GM20431 (cell line): ENCODE results near the gene COX5B.

ENCODE experiments used
- in situ Hi-C: fragments of 300-500 bp; cut with MseI, MboI; formaldehyde crosslinking; loops from one replicate; pipeline ENCODE4 v1.15.0; 2020; ENCODE audit warnings: low sequenced_read_pairs; ENCODE audit not compliant: unreplicated experiment

The COX5B gene

DNA sequence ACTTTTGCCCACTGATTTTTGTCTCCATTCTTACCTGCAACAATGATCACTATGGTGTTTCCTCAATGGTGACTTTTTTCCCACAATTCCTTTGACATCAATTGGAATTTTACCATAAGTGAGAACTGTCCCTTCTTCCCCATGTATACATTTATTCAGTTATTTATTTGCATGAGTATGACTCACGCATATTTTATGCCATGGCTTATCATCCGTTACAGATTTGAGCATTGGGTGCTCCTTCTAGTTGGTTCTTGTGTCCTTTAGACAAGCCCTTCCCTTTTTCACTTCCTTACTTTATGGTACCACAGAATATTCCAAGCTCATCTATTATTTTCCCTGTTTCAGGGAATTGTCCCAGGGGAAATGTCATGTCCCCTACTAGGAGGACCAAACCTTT lies 7.6 kb downstream of the COX5B start:
- in situ Hi-C loops, result no loop called here

GRCh38 chr2:97653874-97654273 lies 8.0 kb downstream of the COX5B start:
- in situ Hi-C loops, result no loop called here

DNA sequence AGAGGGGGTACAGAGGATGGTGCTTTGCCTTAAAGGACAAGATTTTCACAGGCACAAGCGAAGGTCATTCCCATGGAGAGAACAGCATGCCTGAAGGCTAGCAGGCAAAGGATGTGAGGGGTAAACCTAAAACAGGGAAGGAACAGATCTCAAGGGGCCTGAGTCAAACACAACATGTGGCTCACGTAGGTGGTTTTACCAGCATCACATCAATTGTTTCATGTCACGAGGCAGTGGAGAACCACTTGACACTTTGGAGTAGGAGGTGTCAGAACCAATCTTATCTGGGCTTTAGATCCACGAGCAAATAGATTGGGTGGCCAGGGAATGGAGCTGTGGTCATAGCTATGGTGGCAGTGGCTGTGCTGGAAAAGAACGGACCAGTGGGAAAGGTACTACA lies 8.4 kb downstream of the COX5B start:
- in situ Hi-C loops, result no loop called here

GRCh38 chr2:97654791-97655190 lies 8.9 kb downstream of the COX5B start:
- in situ Hi-C loops, result no loop called here

GRCh38 chr2:97656129-97656755 lies 10.4 kb downstream of the COX5B start:
- in situ Hi-C loops, result no loop called here

- in situ Hi-C loops, result no loop called here
Measured at GRCh38 chr2:97656905-97657587, 11.2 kb downstream of the COX5B start.

GRCh38 chr2:97657986-97658690 lies 12.3 kb downstream of the COX5B start:
- in situ Hi-C loops, result no loop called here

DNA sequence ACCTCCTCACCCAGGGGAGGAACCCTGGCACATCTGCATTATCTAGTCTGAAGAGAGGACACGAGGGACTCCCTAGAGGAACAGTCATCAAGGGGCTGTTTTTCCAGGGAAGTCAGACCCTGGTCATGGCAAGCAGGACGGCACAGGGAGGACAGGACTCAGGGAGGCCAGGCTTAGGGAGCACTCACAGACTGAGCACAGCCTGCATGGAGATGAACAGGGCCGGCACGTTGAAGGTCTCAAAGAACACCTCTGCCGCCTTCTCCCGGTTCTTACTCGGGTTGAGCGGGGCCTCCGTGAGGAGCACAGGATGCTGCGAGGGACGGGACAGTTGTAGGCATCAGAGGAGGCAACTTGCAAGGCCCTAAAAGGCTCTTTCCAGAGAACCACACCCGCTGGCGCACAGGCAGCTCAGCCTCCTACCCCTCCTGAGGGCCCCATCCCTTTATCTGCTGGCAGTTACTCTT lies 12.9 kb downstream of the COX5B start:
- in situ Hi-C loops, result no loop called here

- in situ Hi-C loops, result no loop called here
Measured at GRCh38 chr2:97659256-97660043, 13.6 kb downstream of the COX5B start.

- in situ Hi-C loops, result no loop called here
Measured at GRCh38 chr2:97660044-97660774, 14.3 kb downstream of the COX5B start.

GRCh38 chr2:97660775-97661389 lies 15.0 kb downstream of the COX5B start:
- in situ Hi-C loops, result no loop called here

DNA sequence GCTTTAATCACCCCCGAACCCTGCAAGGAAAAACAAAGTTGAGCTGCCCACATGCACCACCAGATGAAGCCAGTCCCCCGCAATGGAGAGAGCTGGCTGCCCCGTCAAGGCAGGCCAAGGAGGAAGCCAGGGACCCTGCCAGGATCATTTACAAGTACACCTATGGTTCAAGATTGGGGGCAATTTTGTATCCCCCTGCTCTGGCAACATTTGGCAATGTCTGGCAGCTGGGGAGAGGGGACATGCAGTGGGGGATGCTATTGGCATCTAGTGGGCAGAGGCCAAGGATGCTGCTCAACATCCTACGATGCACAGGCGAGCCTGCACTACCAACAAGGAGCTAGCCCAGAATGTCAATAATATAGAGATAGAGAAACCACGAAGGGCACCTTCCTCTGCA lies 16.1 kb downstream of the COX5B start:
- in situ Hi-C loops, result no loop called here

DNA sequence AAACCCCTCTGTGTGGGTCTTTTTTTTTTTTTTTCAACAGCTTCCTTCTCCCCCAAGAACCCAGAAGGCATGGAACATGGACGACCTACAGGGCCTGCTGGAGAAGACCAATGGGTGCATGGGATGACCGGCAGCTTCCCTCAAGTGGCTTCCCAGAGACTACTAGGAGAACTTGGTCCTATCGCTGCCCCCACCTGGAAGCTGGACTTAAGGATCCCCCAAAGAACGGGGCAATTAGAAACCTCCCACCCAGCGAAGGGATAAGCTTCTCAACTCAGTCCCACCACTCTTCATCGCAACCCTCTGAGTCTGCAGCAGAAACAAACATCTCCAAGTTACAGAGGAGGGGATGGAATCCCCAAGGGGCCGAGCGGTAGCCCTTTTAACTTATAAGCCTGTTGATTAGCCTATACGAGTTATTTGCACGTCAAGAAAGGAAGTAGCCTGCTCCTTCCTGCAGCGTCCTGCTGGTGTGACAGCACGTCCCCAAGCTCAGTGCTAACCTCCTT lies 16.6 kb downstream of the COX5B start:
- in situ Hi-C loops, result no loop called here

GRCh38 chr2:97662895-97663625 lies 17.2 kb downstream of the COX5B start:
- in situ Hi-C loops, result no loop called here

GRCh38 chr2:97663626-97663961 lies 17.7 kb downstream of the COX5B start:
- in situ Hi-C loops, result no loop called here

DNA sequence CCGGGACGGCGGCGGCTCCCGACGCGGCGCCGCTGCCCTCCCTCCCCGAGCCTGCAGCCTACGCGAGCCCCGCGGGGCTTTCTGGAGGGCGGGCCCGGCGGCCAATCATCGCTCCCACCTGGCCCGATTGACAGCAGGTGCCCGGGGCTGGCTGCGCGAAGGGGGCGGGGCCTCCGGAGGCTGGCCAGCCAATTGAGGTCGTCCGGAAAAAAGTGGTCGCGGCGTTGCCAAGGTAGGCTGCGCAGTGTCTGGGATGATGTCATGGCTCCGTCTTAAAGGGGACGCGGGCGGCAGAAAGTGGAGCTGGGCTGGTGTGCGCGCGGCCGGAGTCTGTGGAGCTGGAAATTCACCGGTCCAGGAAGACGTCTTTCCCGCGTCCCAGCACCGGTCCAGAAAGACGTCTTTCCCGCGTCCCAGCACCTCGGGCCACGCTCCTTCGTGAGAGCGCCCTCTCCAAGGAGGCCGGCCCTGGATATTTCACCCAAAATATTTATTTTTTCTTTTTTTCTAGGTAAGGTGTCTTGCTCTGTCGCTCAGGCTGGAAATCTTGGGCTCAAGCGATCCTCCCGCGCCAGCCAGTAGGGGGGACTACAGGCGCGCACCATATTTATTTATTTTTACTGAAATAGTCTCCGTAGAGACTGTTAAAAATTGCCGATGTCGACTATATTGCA lies 18.2 kb downstream of the COX5B start, which contains the start of gene ACTR1B:
Gene ACTR1B (minus strand): TSS at position 83 of the 674 bp plus-strand sequence. CDS start 154 bp downstream, outside the sequence.
- in situ Hi-C loops, result no loop called here

DNA sequence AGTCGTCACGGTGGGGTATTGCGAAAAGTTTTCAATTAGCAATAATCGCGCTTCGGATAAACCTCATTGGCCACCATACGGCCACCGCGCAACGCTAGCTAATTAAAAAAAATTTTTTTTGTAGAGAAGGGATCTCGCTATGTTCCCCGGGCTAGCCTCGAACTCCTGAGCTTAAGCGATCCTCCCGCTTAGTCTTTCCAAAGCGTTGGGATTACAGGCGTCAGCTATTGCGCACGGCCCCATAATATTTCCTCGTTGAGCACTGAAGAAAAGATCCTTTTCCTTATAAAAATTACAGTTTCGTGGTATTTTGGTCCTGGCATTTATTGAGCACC lies 18.7 kb downstream of the COX5B start:
- in situ Hi-C loops, result no loop called here

GRCh38 chr2:97669448-97669847 lies 23.6 kb downstream of the COX5B start, which contains the start of gene C2orf92:
Gene C2orf92, plus strand, starts transcription at chr2:97669713. Its CDS starts 76 bp downstream, at chr2:97669789.
- in situ Hi-C loops, result no loop called here
